T-helper 9 cell (primary cell): Measurements from ENCODE around the gene HOXA10.

Source experiments
- DNase-seq: peaks from one replicate; pipeline ENCODE4 v3.0.0-alpha.2; 2020

HOXA10 gene

GRCh38 chr7:27128034-27128433, 46.1 kb downstream of the HOXA10 start:
- no peak for DNase-seq

- DNase-seq, result no peak
Observed at GRCh38 chr7:27126596-27127327, 47.4 kb downstream of the HOXA10 start.

GRCh38 chr7:27125986-27126394, 48.1 kb downstream of the HOXA10 start:
- no peak for DNase-seq

GRCh38 chr7:27124902-27125689, 49.0 kb downstream of the HOXA10 start:
- no peak for DNase-seq

GRCh38 chr7:27124096-27124901, 49.8 kb downstream of the HOXA10 start:
- DNase-seq, result no peak

GRCh38 chr7:27123477-27124053, 50.6 kb downstream of the HOXA10 start:
- no peak for DNase-seq

- no peak for DNase-seq
Observed at GRCh38 chr7:27123007-27123476, 51.1 kb downstream of the HOXA10 start.

GRCh38 chr7:27122077-27122910, 51.8 kb downstream of the HOXA10 start:
- DNase-seq, result no peak

GRCh38 chr7:27121684-27122076, 52.4 kb downstream of the HOXA10 start:
- no peak for DNase-seq
